T-helper 1 cell treated with Interleukin-12 subunit alpha and Interleukin-12 subunit beta and Interleukin-4 antibody, amounts not matched to agents 30 ng/mL and 1 ng/mL, for 36 hours (primary cell): ENCODE results near the gene SMC5. TPM values are rescaled to one million over a fixed set of nuclear protein-coding genes. Genes with fewer than 3 reads are reported as not detected.
"Not testable (repeated sequence)": the region's sequence is repeated elsewhere in the genome, so short reads cannot be mapped to it uniquely, and the experiment has no call there.

Experiments used
- intact Hi-C: fragments of 100-400 bp; cut with micrococcal nuclease; formaldehyde crosslinking; loops from one replicate; pipeline ENCODE4 v1.15.1; 2024
- total RNA-seq: library from RNA; stranded (reverse); gene quantifications from 2 replicates; pipeline ENCODE4 v1.2.3, GENCODE V29; 2022

SMC5 gene
- 36.8 and 37.7 TPM in 2 replicates for total RNA-seq

- intact Hi-C loops = loop anchor here (1.0 to 10.0 kb wide), 10 partner anchors 82 to 1656 kb away; partner anchors contain the start of genes ABHD17B, C9orf85, CEMIP2 and PTAR1
Measured at GRCh38 chr9:70258692-70259511, at the start of gene SMC5. SMC5 (plus strand) TSS chr9:70258978; CDS start chr9:70259079, 101 bp downstream.

DNA sequence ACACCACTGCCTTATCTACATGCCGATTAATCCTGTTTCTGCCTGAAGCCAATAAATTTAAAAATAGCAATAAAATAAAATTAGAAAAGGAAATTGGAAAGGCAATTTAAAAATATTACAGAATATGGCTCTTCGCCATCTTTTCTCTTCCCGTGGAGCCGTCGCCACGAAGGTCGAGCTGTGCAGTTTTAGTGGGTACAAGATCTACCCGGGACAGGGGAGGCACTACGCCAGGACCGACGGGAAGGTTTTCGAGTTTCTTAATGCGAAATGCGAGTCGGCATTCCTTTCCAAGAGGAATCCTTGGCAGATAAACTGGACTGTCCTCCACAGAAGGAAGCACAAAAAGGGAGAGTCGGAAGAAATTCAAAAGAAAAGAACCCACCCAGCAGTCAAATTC lies 41.7 kb upstream of the SMC5 start:
- intact Hi-C loops = no loop called here

DNA sequence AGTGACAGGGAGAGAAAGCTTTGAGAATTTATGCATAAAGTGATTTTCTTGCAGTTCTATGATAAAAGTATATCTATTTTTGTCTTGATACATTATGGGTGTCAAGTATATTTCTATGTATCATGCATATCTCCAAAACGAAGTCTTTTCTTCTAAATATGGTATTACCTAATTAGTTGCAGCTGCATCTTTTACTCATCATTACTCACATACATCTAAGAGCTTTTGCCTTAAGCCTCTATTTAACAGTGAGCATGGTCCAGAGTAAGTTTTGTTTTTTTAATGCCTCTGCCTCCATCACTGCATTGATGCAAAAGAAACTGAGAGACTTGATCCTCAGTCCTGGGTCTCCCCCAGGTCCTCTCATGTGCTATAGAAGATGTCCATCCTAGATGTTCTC lies 40.0 kb upstream of the SMC5 start:
- intact Hi-C loops = no loop called here

DNA sequence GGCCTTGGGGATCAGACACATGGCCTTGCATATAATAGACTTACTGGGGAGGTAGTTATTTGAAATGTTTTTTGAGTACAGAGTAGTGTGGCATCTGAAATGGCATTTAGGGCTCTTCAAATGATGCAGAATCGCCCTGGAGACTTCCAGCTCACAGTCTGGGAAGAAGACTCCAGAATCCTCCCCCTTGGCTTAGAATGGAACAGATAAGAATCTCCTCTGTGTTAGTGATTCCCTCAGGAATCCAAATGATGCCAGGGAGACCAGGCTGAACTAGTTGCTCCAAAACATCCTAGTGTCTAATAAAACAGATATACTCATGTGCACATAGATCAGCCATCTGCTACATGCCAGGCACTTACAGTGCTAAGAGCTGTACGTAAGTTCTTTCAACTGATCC lies 38.6 kb upstream of the SMC5 start:
- intact Hi-C loops = no loop called here

DNA sequence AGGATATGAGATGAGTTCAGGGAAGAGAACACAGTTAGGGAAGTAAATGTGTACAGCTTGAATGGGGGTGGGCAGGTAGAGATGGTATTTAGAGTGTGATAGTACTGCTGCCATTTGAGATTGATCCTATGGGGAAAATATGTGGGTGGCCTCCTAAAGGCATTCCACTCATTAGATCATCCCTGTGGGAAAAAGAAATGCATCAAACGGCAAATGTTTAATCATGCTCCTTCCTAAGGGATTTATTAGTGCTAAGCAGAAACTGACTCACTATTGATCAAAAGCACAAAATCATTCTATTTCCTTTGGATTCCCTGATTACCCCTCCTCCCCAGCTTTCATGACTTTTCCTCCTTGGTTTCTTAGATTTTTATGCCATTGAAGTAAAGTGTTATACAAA lies 36.4 kb upstream of the SMC5 start:
- intact Hi-C loops = no loop called here

- intact Hi-C loops = no loop called here
Measured at GRCh38 chr9:70228118-70228517, 30.7 kb upstream of the SMC5 start.

DNA sequence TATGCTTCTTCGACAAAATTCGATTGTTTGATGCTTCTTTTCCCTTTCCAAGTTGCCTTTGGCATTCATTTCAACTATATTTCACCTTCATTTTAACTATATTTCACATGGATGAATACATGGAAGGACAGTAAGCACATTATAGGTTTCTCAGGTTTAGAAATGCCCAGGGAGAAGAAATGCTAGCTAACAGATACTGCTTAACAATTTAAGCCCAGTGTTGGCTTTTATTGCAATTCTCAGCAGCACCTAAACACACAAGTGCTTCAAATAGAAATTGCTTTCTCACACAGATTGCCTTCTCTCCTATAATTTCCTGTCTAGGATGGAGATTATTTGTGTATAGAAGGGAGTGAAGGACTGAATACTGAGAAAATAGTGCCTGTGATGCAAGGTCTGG lies 30.2 kb upstream of the SMC5 start:
- intact Hi-C loops = no loop called here

DNA sequence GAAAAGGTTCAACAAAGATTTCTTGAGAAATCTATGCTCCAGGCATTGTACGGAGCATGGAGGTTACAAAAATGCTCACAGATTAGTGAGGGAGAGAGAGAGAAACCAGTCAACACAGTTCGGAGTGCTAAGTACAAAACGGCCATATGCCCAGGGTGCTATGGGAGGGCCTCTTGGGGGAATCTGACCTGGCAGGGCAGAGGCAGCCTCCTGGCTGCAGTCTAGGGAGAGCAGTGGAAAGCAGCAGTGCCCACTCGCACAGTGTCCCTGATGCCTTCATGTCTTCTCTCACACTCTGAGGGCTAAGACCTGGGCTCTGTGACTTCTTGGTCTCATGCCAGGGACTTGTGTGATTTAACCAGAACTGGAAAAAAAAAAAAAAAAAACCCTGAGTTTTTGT lies 29.8 kb upstream of the SMC5 start:
- intact Hi-C loops = no loop called here

- intact Hi-C loops = no loop called here
Measured at GRCh38 chr9:70229579-70229978, 29.2 kb upstream of the SMC5 start.

- intact Hi-C loops = no loop called here
Measured at GRCh38 chr9:70232476-70232875, 26.3 kb upstream of the SMC5 start.

- intact Hi-C loops = not testable (repeated sequence)
Measured at GRCh38 chr9:70234208-70234607, 24.6 kb upstream of the SMC5 start.

- intact Hi-C loops = not testable (repeated sequence)
Measured at GRCh38 chr9:70245952-70246351, 12.8 kb upstream of the SMC5 start.

DNA sequence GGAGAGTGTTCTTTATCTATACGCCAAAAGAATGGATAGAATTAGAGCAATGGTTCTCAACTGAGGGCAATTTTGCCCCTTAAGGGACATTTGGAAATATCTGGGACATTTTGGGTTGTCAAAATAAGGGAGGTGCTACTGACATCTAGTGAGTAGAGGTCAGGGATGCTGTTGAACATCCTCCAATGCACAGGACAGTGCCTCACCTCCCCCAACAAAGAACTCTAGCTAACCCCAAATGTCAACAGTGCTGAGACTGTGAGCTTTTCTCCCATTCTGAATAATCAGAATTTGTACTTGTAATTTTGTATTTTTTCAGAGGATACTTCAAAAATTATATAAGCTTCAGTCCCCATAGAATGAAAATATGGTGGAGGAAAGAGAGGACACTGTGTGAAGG lies 8.6 kb upstream of the SMC5 start:
- intact Hi-C loops = loop anchor here (10.0 kb wide), 3 partner anchors 775 to 1665 kb away; partner anchors contain the start of genes ABHD17B and C9orf85

- intact Hi-C loops = loop anchor here (5.0 to 10.0 kb wide), 5 partner anchors 781 to 1659 kb away; partner anchors contain the start of genes ABHD17B, C9orf85 and CEMIP2
Measured at GRCh38 chr9:70255486-70255885, 3.3 kb upstream of the SMC5 start.

GRCh38 chr9:70256123-70256551 lies 2.6 kb upstream of the SMC5 start:
- intact Hi-C loops = loop anchor here (5.0 to 10.0 kb wide), 5 partner anchors 781 to 1659 kb away; partner anchors contain the start of genes ABHD17B, C9orf85 and CEMIP2

DNA sequence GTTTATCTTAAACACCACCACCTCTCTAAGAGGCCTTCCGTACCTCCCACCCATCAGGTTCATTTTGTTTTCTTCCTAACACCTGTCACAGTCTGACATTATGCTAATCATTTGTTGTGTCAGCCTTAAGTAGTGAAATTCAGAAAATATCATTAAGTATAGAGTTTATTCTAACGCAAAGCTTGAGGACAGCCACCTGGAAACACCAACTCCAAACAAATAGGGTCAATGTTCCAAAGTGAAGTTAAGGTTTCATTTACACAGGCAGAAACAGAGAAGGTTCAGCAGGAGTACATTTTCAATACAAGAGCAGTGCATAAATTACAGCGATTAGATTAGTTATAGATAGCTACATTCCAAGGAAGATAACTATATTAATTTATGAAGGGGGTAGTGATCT lies 1.3 kb upstream of the SMC5 start:
- intact Hi-C loops = loop anchor here (5.0 to 10.0 kb wide), 5 partner anchors 783 to 1657 kb away; partner anchors contain the start of genes ABHD17B, C9orf85 and CEMIP2

DNA sequence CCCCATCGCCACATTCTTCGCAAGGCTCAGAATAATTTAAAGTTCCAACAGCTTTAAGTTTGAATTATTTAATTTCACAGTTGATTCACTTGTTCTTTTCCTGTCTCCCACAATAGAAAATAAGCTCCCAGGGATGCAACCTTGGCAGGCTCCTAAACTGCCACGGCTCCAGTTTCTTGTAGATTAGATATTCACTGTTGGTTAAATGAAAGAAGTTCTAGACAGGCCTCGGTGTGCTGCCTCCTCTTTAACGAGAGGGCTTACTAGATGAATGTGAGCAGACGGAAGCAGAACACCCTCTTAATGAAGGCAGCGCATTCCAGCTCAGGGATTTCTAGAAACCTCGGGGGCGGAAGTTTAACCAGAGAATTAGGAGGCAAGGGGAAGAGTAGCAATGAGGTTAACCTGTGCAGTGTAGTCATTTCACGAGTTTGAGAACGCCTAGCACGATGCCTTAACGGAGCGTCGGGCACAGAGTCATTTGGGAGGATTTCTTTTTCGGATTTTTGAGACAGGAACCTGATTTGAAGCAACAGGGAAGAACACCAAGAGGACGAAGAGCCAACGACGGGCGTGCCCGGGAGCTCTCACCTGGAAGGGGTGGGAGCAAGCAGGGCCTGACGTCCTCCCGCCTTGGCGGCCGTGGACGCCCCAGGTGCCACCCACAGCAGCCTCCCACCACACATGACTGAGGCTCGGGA lies 637 bp upstream of the SMC5 start:
- intact Hi-C loops = loop anchor here (1.0 to 10.0 kb wide), 10 partner anchors 83 to 1657 kb away; partner anchors contain the start of genes ABHD17B, C9orf85, CEMIP2 and PTAR1

GRCh38 chr9:70259512-70259802 lies 679 bp downstream of the SMC5 start:
- intact Hi-C loops = loop anchor here (2.0 to 10.0 kb wide), 6 partner anchors 81 to 1655 kb away; partner anchors contain the start of genes ABHD17B, C9orf85 and CEMIP2

DNA sequence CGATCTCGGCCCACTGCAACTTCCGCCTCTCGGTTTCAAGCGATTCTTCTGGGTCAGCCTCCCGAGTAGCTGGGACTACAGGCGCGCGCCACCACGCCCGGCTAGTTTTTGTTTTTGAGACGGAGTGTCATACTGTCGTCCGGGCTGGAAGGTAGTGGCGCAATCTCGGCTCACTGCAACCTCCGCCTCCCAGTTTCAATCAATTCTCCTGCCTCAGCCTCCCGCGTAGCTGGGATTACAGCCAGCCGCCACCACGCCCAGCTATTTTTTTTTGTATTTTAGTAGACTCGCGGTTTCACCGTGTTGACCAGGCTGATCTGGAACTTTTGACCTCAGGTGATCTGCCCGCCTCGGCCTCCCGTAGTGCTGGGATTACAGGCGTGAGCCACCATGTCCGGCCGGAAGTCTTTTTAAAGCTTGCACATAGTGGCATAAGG lies 1.2 kb downstream of the SMC5 start:
- intact Hi-C loops = no loop called here

- intact Hi-C loops = no loop called here
Measured at GRCh38 chr9:70260606-70261005, 1.8 kb downstream of the SMC5 start.

GRCh38 chr9:70261131-70261870 lies 2.5 kb downstream of the SMC5 start:
- intact Hi-C loops = no loop called here
